ENCODE measurements around the gene RASAL3. TPM values are rescaled to one million over a fixed set of nuclear protein-coding genes. Genes with fewer than 3 reads are reported as not detected.

Gene RASAL3
- total RNA-seq, 4 donors from 2014 or later, result 1.9 to 117 (median 15.3) TPM

DNA sequence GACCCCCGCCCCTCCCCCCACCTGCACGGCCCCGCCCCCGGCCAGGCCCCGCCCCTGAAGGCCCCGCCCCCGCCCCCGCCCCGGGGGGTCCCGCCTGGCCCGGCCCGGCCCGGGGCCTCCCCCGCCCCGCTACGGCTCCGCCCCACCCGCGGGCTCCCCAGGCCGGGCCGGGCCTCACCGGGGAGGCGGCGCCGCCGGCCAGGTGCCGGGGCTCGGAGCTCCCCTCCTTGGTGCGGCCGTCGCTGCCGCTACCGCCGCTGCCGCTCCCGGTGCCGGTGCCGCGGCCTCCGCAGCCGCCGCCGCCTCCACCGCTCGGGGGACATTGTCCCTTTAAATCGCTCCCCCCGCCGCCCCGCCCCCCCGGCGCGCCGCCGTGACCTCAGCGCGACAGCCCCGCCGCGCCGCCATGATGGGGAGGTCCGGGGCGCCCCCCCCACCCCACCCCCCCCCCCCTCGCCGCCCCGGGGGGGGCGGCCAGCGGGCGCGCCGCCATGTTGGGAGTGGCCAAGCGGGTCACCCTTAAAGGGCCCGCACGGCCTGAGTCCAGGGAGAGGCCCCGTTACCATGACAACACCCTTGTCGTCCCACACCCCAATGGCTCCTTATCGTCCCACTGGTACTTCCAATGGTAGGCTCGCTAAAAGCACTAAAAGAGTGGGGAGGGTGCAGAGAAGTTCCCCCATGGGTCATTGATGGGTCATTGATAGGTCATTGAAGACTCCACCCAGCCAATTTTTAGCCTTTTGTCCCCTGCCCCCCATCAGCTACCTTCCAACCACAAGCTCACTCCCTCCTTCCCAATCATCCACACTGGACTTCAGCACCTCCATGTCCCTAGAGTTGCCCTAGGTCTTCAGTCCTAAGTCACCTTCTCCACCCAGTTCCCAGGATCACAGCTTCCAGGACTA is 14.5 kb downstream of the RASAL3 start, which contains the start of gene WIZ:
WIZ (minus strand) TSS at position 337 of the 908 bp plus-strand sequence. CDS start 1,649 bp downstream, outside the sequence.
- Histone ChIP-seq H3K9me3 (no peaks in the 10 kb centered on the region), H3K4me1 (peaks cover 0 to 23% (median 21%) of the 10 kb centered on the region in 4 donors), H3K27me3 (peaks cover 7% of the 10 kb centered on the region), H3K27ac (peak within 1 kb of the TSS; percentile 71 to 86 (median 77)), H3K4me3 (peak within 1 kb of the TSS; percentile 58 to 83 (median 66)), H3K36me3 (no peaks in the 10 kb centered on the region)
- intact Hi-C loops (cut with DNase I; ENCODE audit: low total_unique reads), result no loop called here
- TF ChIP-seq POLR2AphosphoS5 (IDR thresholded peaks at IDR 0.05), result peak in 2 of 3 donors; percentile 31 to 69
- TF ChIP-seq, protein P1, sequence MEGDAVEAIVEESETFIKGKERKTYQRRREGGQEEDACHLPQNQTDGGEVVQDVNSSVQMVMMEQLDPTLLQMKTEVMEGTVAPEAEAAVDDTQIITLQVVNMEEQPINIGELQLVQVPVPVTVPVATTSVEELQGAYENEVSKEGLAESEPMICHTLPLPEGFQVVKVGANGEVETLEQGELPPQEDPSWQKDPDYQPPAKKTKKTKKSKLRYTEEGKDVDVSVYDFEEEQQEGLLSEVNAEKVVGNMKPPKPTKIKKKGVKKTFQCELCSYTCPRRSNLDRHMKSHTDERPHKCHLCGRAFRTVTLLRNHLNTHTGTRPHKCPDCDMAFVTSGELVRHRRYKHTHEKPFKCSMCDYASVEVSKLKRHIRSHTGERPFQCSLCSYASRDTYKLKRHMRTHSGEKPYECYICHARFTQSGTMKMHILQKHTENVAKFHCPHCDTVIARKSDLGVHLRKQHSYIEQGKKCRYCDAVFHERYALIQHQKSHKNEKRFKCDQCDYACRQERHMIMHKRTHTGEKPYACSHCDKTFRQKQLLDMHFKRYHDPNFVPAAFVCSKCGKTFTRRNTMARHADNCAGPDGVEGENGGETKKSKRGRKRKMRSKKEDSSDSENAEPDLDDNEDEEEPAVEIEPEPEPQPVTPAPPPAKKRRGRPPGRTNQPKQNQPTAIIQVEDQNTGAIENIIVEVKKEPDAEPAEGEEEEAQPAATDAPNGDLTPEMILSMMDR (IDR thresholded peaks at IDR 0.05), result no peak
- 13% methylated on average over 7 of the region's 77 CpGs; no CpG with 5 or more reads in 1 of the 2 donors for WGBS, 2 donors (ENCODE audit: low coverage in 1 of 2)
- peak; percentile 91 for DNase-seq
- in situ Hi-C loops (cut with MboI; ENCODE audit: low pct_ligation_motif_present in 1 of 4, low pct_unique_long_range_greater_than_20kb in 1 of 4, low sequenced_read_pairs in 3 of 4), result loop anchor here in 1 of 4 donors (25.0 kb wide), 1 partner anchor 188 kb away; no protein-coding TSS in a partner anchor

DNA sequence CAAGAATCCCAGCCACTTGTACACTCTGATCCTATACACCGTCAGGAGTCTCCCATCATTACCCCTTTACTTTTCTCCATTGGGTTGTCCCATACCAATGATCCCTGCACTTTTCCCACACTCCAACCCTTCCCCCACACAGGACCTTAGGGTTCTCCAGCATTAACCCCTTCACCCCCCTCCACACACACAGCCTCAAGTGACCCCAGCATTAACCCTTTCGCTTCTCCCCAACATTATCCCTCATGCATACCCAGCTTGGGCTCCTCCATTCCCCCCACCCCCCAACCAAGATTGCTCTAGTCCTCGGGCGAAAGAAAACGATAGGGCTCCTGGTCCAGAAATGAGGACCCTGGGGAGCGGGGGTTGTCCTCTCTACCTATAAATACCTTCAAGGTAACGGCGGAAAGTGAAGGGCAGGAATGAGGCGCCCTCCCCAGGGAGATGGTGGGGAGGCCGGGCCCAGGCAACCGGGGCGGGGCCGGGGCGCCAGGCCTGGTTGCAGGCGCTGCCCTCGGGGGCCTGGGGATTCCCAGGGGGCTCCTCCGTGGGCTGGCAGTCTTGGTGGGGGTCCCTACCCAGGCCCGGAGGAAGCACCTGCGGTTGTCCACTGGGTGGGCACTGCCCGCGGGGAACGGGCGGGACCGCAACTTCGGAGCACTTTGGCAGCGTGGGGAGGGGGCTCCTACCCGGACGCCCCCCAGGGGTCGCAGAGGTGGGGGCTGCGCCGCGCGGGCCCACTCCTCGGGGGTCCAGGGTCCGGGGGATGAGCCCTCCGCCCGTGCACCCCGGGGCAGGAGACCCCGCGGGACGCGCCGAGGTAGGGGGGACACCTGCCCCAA is 15.3 kb downstream of the RASAL3 start:
- WGBS, 2 donors (ENCODE audit: low coverage in 1 of 2), result 5 to 23% methylated on average over 6 to 17 of the region's 43 CpGs

DNA sequence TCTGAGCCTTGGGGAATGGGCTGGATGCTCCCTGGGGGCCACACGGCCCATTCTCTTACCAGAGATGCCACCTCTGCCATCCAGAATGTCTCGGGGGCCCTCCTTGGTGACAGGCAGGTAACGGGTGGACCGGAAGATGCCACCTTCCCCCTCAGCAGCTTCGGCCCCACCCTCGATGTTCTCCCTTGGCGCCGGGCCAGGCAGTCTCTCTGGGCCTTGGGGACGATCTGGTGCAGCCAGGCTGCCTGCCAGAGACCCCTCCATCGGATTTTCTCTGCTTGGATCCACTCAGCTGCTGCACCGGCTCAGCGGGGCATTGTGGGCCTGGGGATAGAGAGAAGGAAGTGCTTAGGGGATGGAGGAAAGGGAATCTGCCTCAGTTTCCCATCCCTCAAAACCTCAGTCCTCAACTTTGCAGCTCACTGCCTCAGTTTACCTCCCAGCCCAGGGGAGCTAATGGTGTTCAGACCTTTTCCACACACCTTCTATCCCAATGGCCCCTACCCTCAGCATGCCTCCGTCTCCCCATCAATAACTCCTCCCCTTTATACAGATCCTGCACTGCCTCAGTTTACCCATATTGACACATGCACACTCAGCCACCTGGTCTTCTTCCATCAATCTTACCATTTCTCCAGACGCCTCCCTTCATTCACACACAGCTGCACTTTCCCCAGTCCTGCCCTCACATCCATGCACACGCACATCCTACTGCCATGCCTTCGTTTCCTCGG is 16.1 kb downstream of the RASAL3 start:
- Histone ChIP-seq H3K4me3 (no peak overlapping the region), H3K4me1 (peaks cover 0 to 17% (median 17%) of the 10 kb centered on the region in 4 donors), H3K36me3 (no peaks in the 10 kb centered on the region), H3K27me3 (no peaks in the 10 kb centered on the region), H3K9me3 (no peaks in the 10 kb centered on the region), H3K27ac (peak overlapping the region in 2 of 4 donors; percentile 79 to 86)
- no peak for TF ChIP-seq EP300 (IDR thresholded peaks at IDR 0.05; ENCODE audit: low read depth)
- no peak for TF ChIP-seq POLR2AphosphoS5 (IDR thresholded peaks at IDR 0.05)
- TF ChIP-seq POLR2A (IDR thresholded peaks at IDR 0.05), result no peak
- TF ChIP-seq, protein P1 (IDR thresholded peaks at IDR 0.05), result no peak
- in situ Hi-C loops (cut with MboI; ENCODE audit: low pct_ligation_motif_present in 1 of 4, low pct_unique_long_range_greater_than_20kb in 1 of 4, low sequenced_read_pairs in 3 of 4), result loop anchor here in 1 of 4 donors (25.0 kb wide), 1 partner anchor 186 kb away; no protein-coding TSS in a partner anchor
- intact Hi-C loops (cut with DNase I; ENCODE audit: low total_unique reads), result no loop called here
- 19 to 46% methylated on average over 5 to 17 of the region's 17 CpGs for WGBS, 2 donors (ENCODE audit: low coverage in 1 of 2)
- DNase-seq, result no peak

More for the DNA sequence above, 15.3 kb downstream of the RASAL3 start:
- Histone ChIP-seq H3K36me3 (no peaks in the 10 kb centered on the region), H3K27ac (peak overlapping the region; percentile 71 to 86 (median 77)), H3K27me3 (no peaks in the 10 kb centered on the region), H3K4me3 (peak overlapping the region; percentile 58 to 83 (median 66)), H3K9me3 (no peaks in the 10 kb centered on the region), H3K4me1 (peaks cover 0 to 23% (median 21%) of the 10 kb centered on the region in 4 donors)
- TF ChIP-seq, protein P1 (IDR thresholded peaks at IDR 0.05), result no peak
- TF ChIP-seq POLR2A (IDR thresholded peaks at IDR 0.05) (no peak), POLR2AphosphoS5 (IDR thresholded peaks at IDR 0.05) (no peak), EP300 (IDR thresholded peaks at IDR 0.05; ENCODE audit: low read depth) (no peak)
- intact Hi-C loops (cut with DNase I; ENCODE audit: low total_unique reads), result no loop called here
- DNase-seq, result no peak
- in situ Hi-C loops (cut with MboI; ENCODE audit: low pct_ligation_motif_present in 1 of 4, low pct_unique_long_range_greater_than_20kb in 1 of 4, low sequenced_read_pairs in 3 of 4), result loop anchor here in 1 of 4 donors (25.0 kb wide), 1 partner anchor 187 kb away; no protein-coding TSS in a partner anchor
